Stimulated activated CD4-positive, alpha-beta T cell treated with anti-CD3 and anti-CD28 coated beads, TNF-alpha, amount 100 ng/mL, for 48 hours (primary cell): ENCODE measurements around the gene GALT.
A peak's percentile ranks its signal among the peaks of the same experiment; 100 is the strongest.
"Not testable (repeated sequence)": the region's sequence is repeated elsewhere in the genome, so short reads cannot be mapped to it uniquely, and the experiment has no call there.

Experiments used
- DNase-seq, 3 donors: peaks; one replicate each; pipeline ENCODE4 v3.0.0-alpha.2; 2020; ENCODE audit warnings: low read depth in 3 of 3

GALT gene

DNA sequence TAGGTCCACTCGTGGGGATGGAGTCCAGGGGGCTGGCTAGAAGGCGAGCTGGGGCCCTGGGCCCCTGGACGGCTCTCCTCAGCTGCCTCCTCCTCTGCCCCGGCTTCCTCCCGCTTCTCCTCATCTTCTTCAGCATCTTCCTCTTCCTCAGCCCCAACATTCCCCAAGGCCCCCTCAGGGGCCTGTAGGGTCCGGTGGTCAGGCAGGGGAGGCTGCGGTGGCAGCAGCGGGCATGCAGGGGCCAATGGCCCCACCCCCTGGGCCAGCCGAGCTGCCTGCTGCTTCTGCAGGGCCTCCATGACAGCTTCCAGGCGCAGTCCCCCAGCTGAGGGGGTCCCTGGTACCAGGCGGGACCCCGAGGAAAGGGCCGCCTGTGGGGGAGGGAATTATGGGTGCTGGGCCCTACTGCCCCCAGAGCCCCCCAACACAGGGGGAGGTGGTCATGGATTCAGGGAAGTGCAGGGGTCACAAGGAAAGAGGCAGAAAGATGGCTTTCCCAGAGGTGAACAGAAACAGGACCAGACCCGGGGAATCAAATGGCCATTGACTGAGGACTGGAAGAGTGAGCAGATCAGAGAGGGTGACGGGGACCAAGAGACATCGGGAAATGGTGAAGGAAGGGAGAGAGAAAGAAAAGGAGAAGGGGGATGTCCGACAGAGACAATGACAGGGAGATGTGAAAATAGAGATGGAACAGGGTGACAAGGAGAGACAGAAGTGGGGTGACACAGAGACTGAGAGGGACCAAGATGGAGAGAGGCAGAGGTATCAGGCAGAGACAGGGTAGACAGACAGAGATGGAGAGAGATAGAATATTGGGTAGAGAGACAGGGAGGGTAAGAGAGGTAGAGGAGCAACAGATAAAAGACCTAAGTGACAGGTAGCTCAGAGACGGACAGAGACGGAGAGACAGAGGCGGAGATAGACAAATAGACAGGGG lies 18.5 kb upstream of the GALT start:
- DNase-seq, result no peak

DNA sequence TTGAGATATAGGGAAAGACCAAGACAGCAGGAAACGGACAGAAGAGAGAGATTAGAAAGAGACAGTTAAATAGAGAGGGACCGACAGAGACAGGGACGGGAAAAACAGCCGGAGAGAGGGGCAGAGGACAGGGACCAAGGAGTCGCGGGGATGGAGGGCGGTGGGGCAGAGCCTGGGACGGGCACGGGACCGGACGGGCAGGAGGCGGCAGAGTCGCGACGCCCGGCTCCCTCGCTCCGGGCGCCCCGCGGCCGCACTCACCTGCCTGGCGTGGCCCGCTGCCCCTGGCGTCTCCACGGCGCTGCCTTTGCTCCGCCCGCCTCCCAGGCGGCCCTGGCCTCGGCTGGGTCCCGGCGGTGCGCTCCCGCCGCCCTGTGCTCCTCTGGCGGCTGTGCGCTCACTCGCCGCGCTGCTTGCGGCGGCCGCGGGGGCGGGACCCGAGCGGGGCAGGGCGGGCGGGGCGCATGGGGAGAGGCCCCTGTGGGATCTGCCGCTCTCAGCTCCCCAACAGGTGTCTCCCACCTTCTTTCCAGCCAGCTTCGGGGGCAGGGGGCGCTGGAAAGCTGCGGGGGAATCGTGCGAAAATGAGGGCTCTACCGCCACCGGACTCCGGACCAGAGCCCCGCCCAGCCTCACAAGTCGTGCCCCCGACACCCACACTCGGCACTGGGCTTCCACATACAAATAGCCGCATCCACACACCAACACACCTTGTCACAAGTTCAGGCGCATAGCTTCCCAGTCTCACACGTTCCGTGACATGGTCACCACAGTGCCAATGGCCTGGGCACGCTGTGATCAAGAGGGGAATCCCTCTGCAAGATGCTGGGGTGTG lies 17.6 kb upstream of the GALT start, which contains the start of gene ARID3C:
Gene ARID3C, minus strand, starts transcription at position 411 of the 835 bp plus-strand sequence. CDS start 1,052 bp downstream, outside the sequence.
- DNase-seq, result no peak

GRCh38 chr9:34629491-34629808 lies 17.0 kb upstream of the GALT start:
- DNase-seq, result no peak

- no peak for DNase-seq
Observed at GRCh38 chr9:34630402-34631154, 15.9 kb upstream of the GALT start.

DNA sequence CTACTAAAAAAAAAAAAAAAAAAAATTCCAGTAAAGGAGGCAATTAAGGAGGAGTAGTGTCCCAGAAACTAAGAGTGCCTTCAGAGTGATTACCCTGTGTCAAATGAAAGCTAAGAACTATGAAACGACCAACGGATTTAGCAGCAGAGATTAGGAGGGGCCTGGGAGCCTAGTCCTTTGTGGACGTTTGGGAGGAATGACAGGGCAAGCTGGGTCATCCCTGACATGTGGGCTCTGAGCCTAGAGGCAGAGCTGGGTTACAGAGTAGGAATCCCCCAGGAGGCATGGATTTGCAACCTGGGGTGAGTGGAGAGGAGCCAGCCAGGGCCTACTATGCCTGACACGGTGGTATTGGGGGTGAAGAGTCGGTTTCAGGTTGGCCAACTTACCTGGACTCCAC lies 13.3 kb upstream of the GALT start:
- no peak for DNase-seq

DNA sequence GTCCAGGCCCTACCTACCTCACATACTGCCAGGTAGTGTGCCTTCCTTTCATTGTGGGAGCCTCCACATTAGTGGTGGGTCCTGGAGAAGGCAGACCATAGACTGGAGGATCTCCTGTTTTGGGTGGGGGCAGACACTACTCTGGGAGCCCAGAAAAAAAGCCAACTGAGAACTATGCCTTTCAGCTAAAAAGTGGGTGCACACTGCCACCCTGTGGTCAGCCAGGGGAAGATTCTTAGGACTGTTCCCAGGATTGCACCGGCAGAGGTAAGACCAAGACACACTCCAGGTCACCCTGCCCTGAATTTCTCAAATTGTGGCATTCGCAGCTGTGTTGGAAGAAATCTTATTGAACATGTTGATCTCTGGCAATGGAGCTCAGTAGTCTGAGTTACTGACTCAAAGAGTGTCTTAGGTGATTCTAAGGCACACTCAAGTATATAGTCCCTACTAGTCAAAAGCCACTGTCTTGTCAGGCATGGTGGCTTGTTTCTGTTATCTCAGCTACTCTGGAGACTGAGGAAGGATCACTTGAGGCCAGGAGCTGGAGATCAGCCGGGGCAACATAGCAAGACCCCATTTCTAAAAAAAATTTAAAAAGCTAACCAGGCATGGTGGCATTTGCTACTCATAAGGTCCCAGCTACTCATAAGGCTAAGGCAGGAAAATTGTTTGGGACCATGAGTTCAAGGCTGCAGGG lies 12.5 kb upstream of the GALT start:
- peak; percentile 38 to 60 (median 57) for DNase-seq

DNA sequence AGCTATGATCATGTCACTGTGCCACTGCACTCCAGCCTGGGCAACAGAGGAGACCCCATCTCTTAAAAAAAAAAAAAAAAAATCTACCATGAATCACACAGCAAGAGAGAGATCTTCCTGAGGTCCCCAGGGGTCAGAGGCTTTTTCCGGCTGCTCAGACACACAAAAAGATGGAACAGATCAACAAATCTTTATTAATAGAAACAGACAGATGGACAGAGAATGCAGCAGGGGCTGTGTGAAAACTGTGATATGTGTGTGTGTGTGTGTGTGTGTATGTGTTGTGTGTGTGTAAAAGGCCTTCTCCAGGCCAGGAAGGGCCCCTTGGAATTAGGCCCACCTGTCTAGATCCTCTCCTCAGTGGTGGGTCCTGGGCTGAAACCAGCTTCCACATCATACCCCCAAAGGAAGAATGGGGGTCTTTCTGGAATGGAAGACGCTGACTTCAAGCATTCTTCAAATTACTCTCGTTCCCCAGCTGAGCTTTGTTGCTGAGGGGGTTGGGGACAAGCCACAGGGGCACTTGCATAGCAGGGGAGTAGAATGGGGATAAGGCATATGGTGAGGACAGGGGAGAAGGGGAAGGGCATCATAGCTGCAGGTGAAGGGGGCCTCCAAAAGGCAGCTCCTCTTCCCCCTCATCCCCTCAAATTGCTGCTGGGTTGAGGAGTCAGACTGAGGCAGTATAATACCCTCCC lies 11.8 kb upstream of the GALT start:
- DNase-seq, result no peak

GRCh38 chr9:34635556-34635955 lies 10.9 kb upstream of the GALT start:
- DNase-seq, result no peak

DNA sequence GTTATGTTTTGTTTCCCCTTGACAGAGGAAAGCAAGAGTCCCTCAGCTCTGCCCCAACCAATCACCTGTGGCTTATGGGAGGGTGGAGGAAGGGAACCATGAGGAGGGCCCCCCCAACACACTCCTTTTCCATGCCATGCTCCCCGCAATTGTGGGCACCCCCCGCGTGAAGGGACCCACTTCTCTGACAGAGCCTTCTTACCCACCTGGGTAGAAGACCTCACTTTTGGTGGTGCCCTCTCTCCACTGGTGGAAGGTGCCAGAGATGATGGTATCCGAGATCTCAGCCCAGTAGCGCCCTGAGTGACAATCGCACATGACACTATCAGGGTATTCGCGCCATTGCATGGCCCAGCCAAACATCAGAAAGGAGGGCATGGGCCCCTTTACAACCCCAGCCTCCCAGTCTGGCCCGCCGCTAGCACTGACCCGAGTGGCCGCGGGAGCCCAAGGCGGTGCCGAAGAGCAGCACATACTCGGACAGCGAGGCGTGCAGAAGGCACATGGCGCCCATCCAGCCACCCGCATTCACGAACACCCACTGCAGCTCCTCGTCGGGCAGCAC lies 9.6 kb upstream of the GALT start:
- no peak for DNase-seq

GRCh38 chr9:34637356-34638137 lies 8.9 kb upstream of the GALT start, which contains the start of gene SIGMAR1:
Gene SIGMAR1 (minus strand): TSS chr9:34637787. CDS start chr9:34637697, 90 bp downstream.
- peak; percentile 87 to 89 (median 88) for DNase-seq

DNA sequence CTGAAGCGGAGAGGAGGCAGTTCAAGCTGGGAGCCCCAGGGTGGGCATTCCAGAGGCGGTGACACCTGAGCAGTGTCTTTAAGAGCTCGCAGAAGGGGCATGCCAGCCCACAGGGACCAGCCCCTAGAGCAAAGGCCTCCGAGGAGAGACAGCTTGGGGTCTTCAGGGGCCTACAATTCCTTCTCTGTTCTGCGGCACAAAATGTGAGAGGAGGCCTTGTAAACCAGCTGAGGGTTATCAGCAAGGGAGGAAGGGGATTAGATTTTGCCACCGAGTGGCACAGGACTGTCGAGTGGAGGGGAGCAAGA lies 8.4 kb upstream of the GALT start:
- no peak for DNase-seq

DNA sequence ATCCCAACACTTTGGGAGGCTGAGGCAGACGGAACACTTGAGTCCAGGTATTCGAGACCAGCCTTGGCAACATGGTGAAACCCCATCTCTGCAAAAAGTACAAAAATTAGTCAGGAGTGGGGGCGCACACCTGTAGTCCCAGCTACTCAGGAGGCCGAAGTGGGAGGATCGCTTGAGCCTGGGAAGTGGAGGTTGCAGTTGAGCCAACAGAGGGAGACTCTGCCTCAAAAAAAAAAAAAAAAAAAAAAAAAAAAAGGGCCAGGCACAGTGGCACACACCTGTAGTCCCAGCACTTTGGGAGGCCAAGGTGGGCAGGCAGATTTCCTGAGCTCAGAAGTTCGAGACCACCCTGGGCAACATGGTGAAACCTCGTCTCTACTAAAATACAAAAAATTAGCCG lies 7.2 kb upstream of the GALT start:
- DNase-seq, result not testable (repeated sequence)

DNA sequence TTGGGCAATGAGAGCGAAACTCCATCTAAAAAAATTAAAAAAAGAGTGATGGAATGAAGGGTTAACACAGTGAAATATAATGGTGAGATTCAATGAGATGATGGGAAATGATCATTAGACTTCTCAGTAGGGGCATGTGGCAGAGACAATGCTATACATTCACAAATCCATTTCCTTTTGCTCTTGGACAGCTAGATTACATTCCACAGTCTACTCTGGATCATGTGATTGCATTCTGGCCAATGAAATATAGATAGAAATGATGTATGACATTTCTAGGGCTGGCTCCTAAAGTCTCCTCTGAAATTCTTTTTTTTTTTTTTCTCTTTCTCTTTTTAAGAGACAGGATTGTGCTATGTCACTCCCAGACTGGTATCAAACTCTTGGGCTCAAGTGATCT lies 3.8 kb upstream of the GALT start:
- DNase-seq, result no peak

DNA sequence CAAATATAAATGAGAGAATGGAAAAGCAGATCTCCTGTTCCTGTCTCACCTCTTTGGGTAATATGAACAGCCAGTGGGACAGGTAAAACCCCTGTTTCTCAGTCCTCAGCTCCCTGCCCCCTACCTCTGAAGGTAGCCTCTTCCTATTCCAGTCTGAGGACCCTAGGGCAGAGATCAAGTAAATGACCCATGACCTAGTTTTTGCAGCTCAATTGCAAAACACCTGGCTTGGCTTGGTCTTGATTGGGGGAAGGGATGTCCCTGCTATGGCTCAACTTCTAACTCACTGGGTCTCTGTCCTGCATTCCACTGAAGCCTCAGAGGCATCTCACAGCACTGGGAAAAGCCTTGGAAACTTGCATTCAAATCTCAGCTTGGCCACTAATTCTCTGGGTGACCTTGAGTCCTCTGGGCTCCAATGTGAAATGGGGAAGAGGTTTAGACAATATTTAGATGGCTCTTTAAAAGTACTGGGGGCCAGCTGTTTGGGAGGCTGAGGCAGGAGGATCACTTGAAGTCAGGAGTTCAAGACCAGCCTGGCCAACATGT lies 1.6 kb upstream of the GALT start:
- DNase-seq, result no peak

- DNase-seq, result no peak
Observed at GRCh38 chr9:34647084-34647403, 569 bp downstream of the GALT start.

DNA sequence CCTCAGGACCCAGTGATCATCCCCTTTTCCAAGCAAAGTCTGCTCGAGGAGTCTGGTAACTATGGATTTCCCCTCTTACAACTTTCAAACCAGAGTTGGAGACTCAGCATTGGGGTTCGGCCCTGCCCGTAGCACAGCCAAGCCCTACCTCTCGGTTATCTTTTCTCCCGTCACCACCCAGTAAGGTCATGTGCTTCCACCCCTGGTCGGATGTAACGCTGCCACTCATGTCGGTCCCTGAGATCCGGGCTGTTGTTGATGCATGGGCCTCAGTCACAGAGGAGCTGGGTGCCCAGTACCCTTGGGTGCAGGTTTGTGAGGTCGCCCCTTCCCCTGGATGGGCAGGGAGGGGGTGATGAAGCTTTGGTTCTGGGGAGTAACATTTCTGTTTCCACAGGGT lies 1.2 kb downstream of the GALT start:
- no peak for DNase-seq

DNA sequence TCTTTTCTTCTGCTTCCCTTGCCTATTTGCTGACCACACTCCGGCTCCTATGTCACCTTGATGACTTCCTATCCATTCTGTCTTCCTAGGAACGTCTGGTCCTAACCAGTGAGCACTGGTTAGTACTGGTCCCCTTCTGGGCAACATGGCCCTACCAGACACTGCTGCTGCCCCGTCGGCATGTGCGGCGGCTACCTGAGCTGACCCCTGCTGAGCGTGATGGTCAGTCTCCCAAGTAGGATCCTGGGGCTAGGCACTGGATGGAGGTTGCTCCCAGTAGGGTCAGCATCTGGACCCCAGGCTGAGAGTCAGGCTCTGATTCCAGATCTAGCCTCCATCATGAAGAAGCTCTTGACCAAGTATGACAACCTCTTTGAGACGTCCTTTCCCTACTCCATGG lies 2.2 kb downstream of the GALT start:
- no peak for DNase-seq

DNA sequence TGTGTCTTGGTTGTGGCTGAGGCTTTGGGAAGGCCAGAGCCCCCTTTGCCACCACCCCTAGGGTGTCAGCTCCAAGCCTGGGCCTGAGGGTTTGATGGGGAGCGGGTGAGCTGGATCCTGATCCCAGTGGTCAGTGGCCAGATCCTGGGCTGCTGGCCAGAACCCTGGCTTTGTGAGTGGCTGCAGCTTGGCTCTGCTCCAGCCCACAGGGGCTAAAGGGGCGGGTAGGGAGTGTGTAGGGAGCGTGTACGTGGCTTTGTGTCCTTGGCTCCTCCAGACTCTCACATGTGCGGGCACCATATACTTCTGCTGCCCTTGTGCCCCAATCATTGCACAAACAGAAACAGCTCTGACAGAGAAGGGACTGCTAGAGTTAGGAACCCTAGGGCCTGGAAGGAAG lies 4.3 kb downstream of the GALT start:
- no peak for DNase-seq

DNA sequence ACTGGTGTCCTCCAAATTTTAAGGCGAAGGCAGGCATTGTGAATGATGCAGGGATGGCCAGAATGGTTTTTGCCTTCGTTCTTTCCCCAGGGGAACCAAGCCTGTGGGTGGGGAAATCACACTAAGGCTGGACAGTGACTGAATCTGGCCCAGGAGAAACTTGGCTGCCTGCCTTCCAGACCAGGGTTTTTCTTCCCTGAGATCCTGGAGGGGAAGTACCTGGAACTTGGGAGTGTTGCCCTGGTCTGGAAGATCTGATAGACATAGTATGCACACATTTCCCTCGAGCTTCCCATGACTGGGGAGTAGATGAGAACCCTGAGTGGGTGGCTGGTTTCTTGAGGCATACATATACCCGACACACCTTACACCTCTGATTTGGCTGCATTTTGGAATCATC lies 4.8 kb downstream of the GALT start:
- DNase-seq, result no peak
